Kidney (tissue), 14 donors: ENCODE results near the gene ANKRD44. TPM values are rescaled to one million over a fixed set of nuclear protein-coding genes. Genes with fewer than 3 reads are reported as not detected.

Source experiments
- DNase-seq, 5 donors: peaks; one replicate each; pipeline ENCODE4 v3.0.0-alpha.2; 2013 to 2020
- FAIRE-seq: peaks from 2 replicates; lab custom pipeline; 2012; peaks lifted over from hg19 to GRCh38; lab: Jason Lieb, UNC
- H3K27ac ChIP-seq, 2 donors: one replicate each; pipeline ENCODE4 v1.7.0; 2013; ENCODE audit warnings: low read depth in 2 of 2, low read length in 2 of 2, inconsistent platforms in 1 of 2
- H3K27me3 ChIP-seq: one replicate; pipeline ENCODE4 v1.7.1; 2013; ENCODE audit warnings: low read length, inconsistent platforms; ENCODE audit not compliant: control insufficient read depth, insufficient read depth
- H3K36me3 ChIP-seq, 3 donors: one replicate each; pipeline versions ENCODE4 v1.7.0 to v1.7.1; 2013; ENCODE audit warnings: low read length in 3 of 3, control low read depth in 1 of 3, inconsistent platforms in 1 of 3; ENCODE audit not compliant: insufficient read depth in 3 of 3, control insufficient read depth in 2 of 3
- H3K4me1 ChIP-seq, 3 donors: one replicate each; pipeline versions ENCODE4 v1.7.0 to v1.7.1; 2013; ENCODE audit warnings: low read length in 3 of 3, inconsistent platforms in 1 of 3, low read depth in 1 of 3; ENCODE audit not compliant: control insufficient read depth in 2 of 3, insufficient read depth in 2 of 3
- H3K4me3 ChIP-seq, 3 donors: one replicate each; pipeline versions ENCODE4 v1.7.0 to v1.8.1; 2013; ENCODE audit warnings: low read length in 3 of 3, control low read depth in 1 of 3, inconsistent platforms in 1 of 3
- H3K9ac ChIP-seq, 3 donors: one replicate each; pipeline versions ENCODE4 v1.7.0 to v1.7.1; 2013; ENCODE audit warnings: low read length in 3 of 3, control low read depth in 1 of 3, inconsistent platforms in 1 of 3
- H3K9me3 ChIP-seq, 3 donors: one replicate each; pipeline versions ENCODE4 v1.7.0 to v1.7.1; 2013; ENCODE audit warnings: low read length in 3 of 3, control low read depth in 1 of 3, inconsistent platforms in 1 of 3; ENCODE audit not compliant: control insufficient read depth in 2 of 3, insufficient read depth in 1 of 3
- intact Hi-C: fragments of 100-400 bp; cut with DNase I; formaldehyde crosslinking; loops from one replicate; pipeline ENCODE4 v1.11.1; 2022
- polyA plus RNA-seq: library from polyadenylated mRNA; stranded (reverse); fragments of 350-450 nt; fragmentation: Illumina TruSeq; extraction: RNeasy Lipid Tissue Mini Kit (QIAGEN cat#74804); gene quantifications from one replicate; pipeline ENCODE4 v1.2.3, GENCODE V29; 2014; ENCODE audit warnings: low read depth, low replicate concordance; ENCODE audit not compliant: insufficient read depth
- total RNA-seq: library from RNA; stranded (reverse); fragmentation: NEBNext Ultra II Directional; extraction: Animal tissue kit (Norgen Biotek cat#: 25700); gene quantifications from one replicate; pipeline ENCODE4 v1.2.1, GENCODE V29; 2021
- TF ChIP-seq, protein P1 (sequence below): IDR thresholded peaks from 3 replicates; pipeline ENCODE4 v1.5.1; 2012; ENCODE audit warnings: mild to moderate bottlenecking, moderate library complexity, borderline replicate concordance; ENCODE audit not compliant: insufficient read depth; ENCODE audit errors: extremely low read depth
- donor health status: control.
- donor health status: control.
- donor health status: control.
- donor health status: control.
- donor health status: control.
- donor health status: DM: yes; HTN: yes; CAD: no.
- donor health status: Normal renal cell carcinoma (clear cell type).

ANKRD44 gene
- total and polyA plus RNA-seq, 2 donors from 2014 or later, result 2.2 to 39.2 TPM

- intact Hi-C loops, result no loop called here
- DNase-seq (no peak), FAIRE-seq (no peak)
- Histone ChIP-seq H3K36me3 (peaks cover 0 to 2% (median 0%) of the 10 kb centered on the region in 3 donors), H3K9me3 (no peaks in the 10 kb centered on the region), H3K4me3 (no peak overlapping the region), H3K9ac (no peak overlapping the region), H3K27ac (no peak overlapping the region), H3K27me3 (no peaks in the 10 kb centered on the region), H3K4me1 (peaks cover 0 to 4% (median 0%) of the 10 kb centered on the region in 3 donors)
- TF ChIP-seq, protein P1, sequence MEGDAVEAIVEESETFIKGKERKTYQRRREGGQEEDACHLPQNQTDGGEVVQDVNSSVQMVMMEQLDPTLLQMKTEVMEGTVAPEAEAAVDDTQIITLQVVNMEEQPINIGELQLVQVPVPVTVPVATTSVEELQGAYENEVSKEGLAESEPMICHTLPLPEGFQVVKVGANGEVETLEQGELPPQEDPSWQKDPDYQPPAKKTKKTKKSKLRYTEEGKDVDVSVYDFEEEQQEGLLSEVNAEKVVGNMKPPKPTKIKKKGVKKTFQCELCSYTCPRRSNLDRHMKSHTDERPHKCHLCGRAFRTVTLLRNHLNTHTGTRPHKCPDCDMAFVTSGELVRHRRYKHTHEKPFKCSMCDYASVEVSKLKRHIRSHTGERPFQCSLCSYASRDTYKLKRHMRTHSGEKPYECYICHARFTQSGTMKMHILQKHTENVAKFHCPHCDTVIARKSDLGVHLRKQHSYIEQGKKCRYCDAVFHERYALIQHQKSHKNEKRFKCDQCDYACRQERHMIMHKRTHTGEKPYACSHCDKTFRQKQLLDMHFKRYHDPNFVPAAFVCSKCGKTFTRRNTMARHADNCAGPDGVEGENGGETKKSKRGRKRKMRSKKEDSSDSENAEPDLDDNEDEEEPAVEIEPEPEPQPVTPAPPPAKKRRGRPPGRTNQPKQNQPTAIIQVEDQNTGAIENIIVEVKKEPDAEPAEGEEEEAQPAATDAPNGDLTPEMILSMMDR, result no peak
Observed at GRCh38 chr2:196988639-196989038, 321.9 kb downstream of the ANKRD44 start.

- intact Hi-C loops, result no loop called here
- Histone ChIP-seq H3K4me1 (peaks cover 0 to 4% (median 0%) of the 10 kb centered on the region in 3 donors), H3K4me3 (peak overlapping the region in 1 of 3 donors; percentile 38), H3K36me3 (no peaks in the 10 kb centered on the region), H3K9me3 (no peaks in the 10 kb centered on the region), H3K9ac (no peak overlapping the region), H3K27ac (peak overlapping the region in 1 of 2 donors; percentile 18), H3K27me3 (no peaks in the 10 kb centered on the region)
- TF ChIP-seq, protein P1, result no peak
- FAIRE-seq (no peak), DNase-seq (peak in 2 of 5 donors; percentile 46 to 65)
Observed at GRCh38 chr2:196987649-196988364, 322.8 kb downstream of the ANKRD44 start.

GRCh38 chr2:196987298-196987648 lies 323.3 kb downstream of the ANKRD44 start:
- Histone ChIP-seq H3K9ac (no peak overlapping the region), H3K36me3 (no peaks in the 10 kb centered on the region), H3K4me3 (no peak overlapping the region), H3K9me3 (no peaks in the 10 kb centered on the region), H3K27ac (no peak overlapping the region), H3K27me3 (no peaks in the 10 kb centered on the region), H3K4me1 (peaks cover 0 to 4% (median 0%) of the 10 kb centered on the region in 3 donors)
- DNase-seq (no peak), FAIRE-seq (no peak)
- TF ChIP-seq, protein P1, result no peak
- intact Hi-C loops, result no loop called here
